Dedifferentiated amniotic fluid mesenchymal stem cell (primary cell): ENCODE measurements around the gene EVX2.
A peak's percentile ranks its signal among the peaks of the same experiment; 100 is the strongest.

ENCODE experiments used
- DNase-seq: peaks from one replicate; pipeline ENCODE4 v3.0.0-alpha.2; 2016; ENCODE audit errors: extremely low spot score

Gene EVX2

GRCh38 chr2:176107731-176108181 is 24.0 kb upstream of the EVX2 start:
- DNase-seq = no peak

- DNase-seq = no peak
These were observed 23.1 kb upstream of the EVX2 start, which contains the start of gene HOXD11 for GRCh38 chr2:176106581-176107539. TSS of gene HOXD11 (plus strand) at chr2:176107280. CDS start at chr2:176107356, 76 bp downstream.

- no peak for DNase-seq
These were observed 22.2 kb upstream of the EVX2 start for GRCh38 chr2:176105730-176106580.

GRCh38 chr2:176105078-176105729 is 21.4 kb upstream of the EVX2 start:
- no peak for DNase-seq

GRCh38 chr2:176104316-176105077 is 20.7 kb upstream of the EVX2 start:
- DNase-seq = no peak

GRCh38 chr2:176103742-176104315 is 20.1 kb upstream of the EVX2 start:
- DNase-seq = no peak

- no peak for DNase-seq
These were observed 19.4 kb upstream of the EVX2 start for GRCh38 chr2:176103194-176103593.

GRCh38 chr2:176102309-176102866 is 18.6 kb upstream of the EVX2 start:
- DNase-seq = no peak

- no peak for DNase-seq
These were observed 18.1 kb upstream of the EVX2 start for GRCh38 chr2:176101842-176102241.

- no peak for DNase-seq
These were observed 17.6 kb upstream of the EVX2 start for GRCh38 chr2:176101216-176101830.

GRCh38 chr2:176100547-176101140 is 16.9 kb upstream of the EVX2 start:
- no peak for DNase-seq

- DNase-seq = no peak
These were observed 16.2 kb upstream of the EVX2 start, which contains the start of gene HOXD12 for GRCh38 chr2:176099728-176100546. TSS of gene HOXD12 (plus strand) at chr2:176099795. CDS start at chr2:176099802, 7 bp downstream.

- DNase-seq = no peak
These were observed 15.5 kb upstream of the EVX2 start for GRCh38 chr2:176099159-176099727.

GRCh38 chr2:176098366-176099158 is 14.8 kb upstream of the EVX2 start:
- no peak for DNase-seq

GRCh38 chr2:176097820-176098365 is 14.1 kb upstream of the EVX2 start:
- no peak for DNase-seq

- DNase-seq = peak; percentile 36
These were observed 13.4 kb upstream of the EVX2 start for GRCh38 chr2:176096986-176097819.
